HepG2 (cell line): ENCODE measurements around the gene ANKHD1. TPM values are rescaled to one million over a fixed set of nuclear protein-coding genes. Genes with fewer than 3 reads are reported as not detected.

Experiments used
- ATAC-seq: fragments of 200-7000 bp; cut with Tn5 transposase; 3 replicates; pipeline ENCODE4 v1.9.1; 2020; ENCODE audit warnings: mild to moderate bottlenecking, moderate library complexity
- BruUV-seq: library from RNA; stranded (reverse); fragments of 400-500 nt; replicated peaks from 2 replicates; lab custom pipeline; 2021; lab: Mats Ljungman, UMichigan
- CTCF ChIA-PET: fragments of 300-600 bp; formaldehyde crosslinking; extraction: SDS; loops from one replicate; lab custom pipeline; 2021; ENCODE audit warnings: low total read pairs, inconsistent platforms, low intra/inter-chr PET ratio; lab: Yijun Ruan, JAX
- POLR2A ChIA-PET: fragments of 350-600 bp; sonication (Branson Sonifier 250); formaldehyde crosslinking; loops from one replicate; lab custom pipeline; 2020; ENCODE audit warnings: antibody characterized with exemption, inconsistent platforms; lab: Yijun Ruan, JAX
- DNase-seq: peaks from one replicate; pipeline ENCODE4 v3.0.0-alpha.2; 2015; ENCODE audit warnings: low spot score
- FAIRE-seq: peaks from 3 replicates; lab custom pipeline; 2011; peaks lifted over from hg19 to GRCh38; lab: Jason Lieb, UNC
- H2AFZ ChIP-seq: one replicate; pipeline ENCODE4 v1.6.1; 2011; ENCODE audit warnings: low read length, inconsistent platforms
- H3K27ac ChIP-seq: fragments of 300-600 bp; 3 replicates; pipeline ENCODE4 v1.8.0; 2011; ENCODE audit warnings: mixed run types, mild to moderate bottlenecking, mixed read lengths, low read length, inconsistent platforms; ENCODE audit not compliant: insufficient read depth; ENCODE audit errors: extremely low read length
- H3K27me3 ChIP-seq, 2 experiments: fragments of 200-600 bp in 1 of 2; 2 replicates in 1 of 2; 3 replicates in 1 of 2; pipeline versions ENCODE4 v1.6.0 to v1.8.0; 2011; ENCODE audit warnings: low read length in 2 of 2, mild to moderate bottlenecking in 2 of 2, moderate library complexity in 2 of 2, inconsistent platforms in 1 of 2; ENCODE audit not compliant: insufficient read depth in 2 of 2, control insufficient read depth in 1 of 2
- H3K36me3 ChIP-seq, 2 experiments: fragments of 200-600 bp in 1 of 2; replicated peaks in 1 of 2; 2 replicates in 1 of 2; 3 replicates in 1 of 2; pipeline versions ENCODE4 v1.5.1 to v1.8.0; 2011; ENCODE audit warnings: low read length in 2 of 2, inconsistent platforms in 1 of 2; ENCODE audit not compliant: insufficient read depth in 2 of 2, control insufficient read depth in 1 of 2
- H3K4me1 ChIP-seq: 2 replicates; pipeline ENCODE4 v1.5.1; 2012; ENCODE audit warnings: low read length, inconsistent platforms; ENCODE audit not compliant: insufficient read depth
- H3K4me2 ChIP-seq: 2 replicates; pipeline ENCODE4 v1.6.0; 2011; ENCODE audit warnings: low read depth, low read length, inconsistent platforms
- H3K4me3 ChIP-seq, 3 experiments: fragments of 200-600 bp in 1 of 3; sonication (generic), shearing (Covaris generic) in 1 of 3; replicated peaks in 1 of 3; 2 replicates each; pipeline ENCODE4 v1.5.1; 2011 to 2016; ENCODE audit warnings: low read length in 3 of 3, inconsistent platforms in 2 of 3, low read depth in 2 of 3, mild to moderate bottlenecking in 2 of 3, control low read depth in 1 of 3, mixed read lengths in 1 of 3; ENCODE audit not compliant: insufficient read depth in 1 of 3
- H3K79me2 ChIP-seq: one replicate; pipeline ENCODE4 v1.6.1; 2011; ENCODE audit warnings: low read length, inconsistent platforms; ENCODE audit not compliant: insufficient read depth
- H3K9ac ChIP-seq: 2 replicates; pipeline ENCODE4 v1.6.0; 2011; ENCODE audit warnings: mild to moderate bottlenecking, low read depth, low read length, inconsistent platforms; ENCODE audit not compliant: insufficient read depth
- H3K9me3 ChIP-seq: 2 replicates; pipeline ENCODE4 v1.5.1; 2012; ENCODE audit warnings: mild to moderate bottlenecking, low read length
- H4K20me1 ChIP-seq: 2 replicates; pipeline ENCODE4 v1.6.0; 2011; ENCODE audit warnings: inconsistent platforms, mild to moderate bottlenecking, low read length, moderate library complexity; ENCODE audit not compliant: insufficient read depth
- ATF4 ChIP-seq, 2 experiments: fragments of 450-650 bp in 1 of 2; sonication (generic) in 1 of 2; formaldehyde crosslinking; IDR thresholded peaks; 2 replicates each; pipeline versions ENCODE4 v1.5.0 to v1.8.0; 2020 to 2022; ENCODE audit warnings: mild to moderate bottlenecking in 1 of 2, missing genetic modification reagents in 1 of 2
- NCOA2 ChIP-seq: sonication (generic); formaldehyde crosslinking; IDR thresholded peaks from 2 replicates; pipeline ENCODE4 v1.8.0; 2022; ENCODE audit warnings: inconsistent platforms
- NR2F1 ChIP-seq, 2 experiments: fragments of 450-650 bp in 1 of 2; formaldehyde crosslinking in 1 of 2; IDR thresholded peaks; 2 replicates each; pipeline versions ENCODE4 v1.5.0 to v1.6.1; 2016 to 2020; ENCODE audit warnings: mild to moderate bottlenecking in 1 of 2, missing compliant biosample characterization in 1 of 2, missing genetic modification reagents in 1 of 2, moderate library complexity in 1 of 2
- SKIL ChIP-seq: sonication (generic); formaldehyde crosslinking; IDR thresholded peaks from 2 replicates; pipeline ENCODE4 v1.8.0; 2022; ENCODE audit warnings: missing genetic modification reagents, mild to moderate bottlenecking, moderate library complexity, borderline replicate concordance
- TFDP1 ChIP-seq: IDR thresholded peaks from 2 replicates; pipeline ENCODE4 v1.6.1; 2016; ENCODE audit warnings: missing compliant biosample characterization, missing genetic modification reagents, borderline replicate concordance
- TMF1 ChIP-seq: sonication (generic); formaldehyde crosslinking; IDR thresholded peaks from 2 replicates; pipeline ENCODE4 v1.8.1; 2022; ENCODE audit warnings: low read depth, missing genetic modification reagents
- YEATS4 ChIP-seq: sonication (generic); formaldehyde crosslinking; IDR thresholded peaks from 2 replicates; pipeline ENCODE4 v1.4.0; 2020; ENCODE audit warnings: missing genetic modification reagents, borderline replicate concordance
- ZNF101 ChIP-seq: sonication (generic); formaldehyde crosslinking; IDR thresholded peaks from 2 replicates; pipeline ENCODE4 v1.4.0; 2020; ENCODE audit warnings: mild to moderate bottlenecking, low read depth, missing genetic modification reagents, borderline replicate concordance
- ZNF17 ChIP-seq: sonication (generic); formaldehyde crosslinking; IDR thresholded peaks from 2 replicates; pipeline ENCODE4 v1.5.0; 2020; ENCODE audit warnings: mild to moderate bottlenecking, missing genetic modification reagents
- ZNF318 ChIP-seq: sonication (generic); formaldehyde crosslinking; IDR thresholded peaks from 2 replicates; pipeline ENCODE4 v1.4.0; 2020; ENCODE audit warnings: mild to moderate bottlenecking, missing genetic modification reagents
- WGBS: methylation state at CpG from one replicate; pipeline ENCODE4 v1.1.6; 2017; ENCODE audit warnings: low lambda C conversion rate; 5-methylcytosine and 5-hydroxymethylcytosine counted together
- in situ Hi-C: cut with HindIII; loops from 2 replicates; pipeline ENCODE4 v1.10.0; 2017; ENCODE audit warnings: low pct_unique_long_range_greater_than_20kb; ENCODE audit not compliant: extremely low pct_ligation_motif_present
- intact Hi-C: fragments of 100-400 bp; cut with micrococcal nuclease; formaldehyde crosslinking; loops from one replicate; pipeline ENCODE4 v1.10.0; 2022; ENCODE audit not compliant: unreplicated experiment
- polyA plus RNA-seq, 8 experiments: library from polyadenylated mRNA; depleted of rRNA in 3 of 8; stranded (reverse) in 7 of 8; unstranded in 1 of 8; fragments of >200 nt; fragmentation: Illumina TruSeq in 4 of 8; extraction: Trizol in 4 of 8; gene quantifications; 2 replicates each; pipeline versions ENCODE4 v1.2.1 to v1.2.3, GENCODE V29; 2011 to 2016; ENCODE audit warnings: low read depth in 4 of 8, missing spikeins in 1 of 8, mixed read lengths in 1 of 8; ENCODE audit not compliant: insufficient read depth in 1 of 8
- total RNA-seq, 5 experiments: library from RNA; depleted of rRNA; stranded (reverse); fragments of >200 nt; fragmentation: Illumina TruSeq; extraction: Trizol; gene quantifications; 2 replicates each; pipeline ENCODE4 v1.2.3, GENCODE V29; 2016; ENCODE audit warnings: low read depth in 1 of 5

The ANKHD1 gene
- total and polyA plus RNA-seq, 2 of the 13 experiments (the other 11 are each of a cell fraction or from before 2014, with no cell fraction given) = 69.9 to 82.0 TPM

DNA sequence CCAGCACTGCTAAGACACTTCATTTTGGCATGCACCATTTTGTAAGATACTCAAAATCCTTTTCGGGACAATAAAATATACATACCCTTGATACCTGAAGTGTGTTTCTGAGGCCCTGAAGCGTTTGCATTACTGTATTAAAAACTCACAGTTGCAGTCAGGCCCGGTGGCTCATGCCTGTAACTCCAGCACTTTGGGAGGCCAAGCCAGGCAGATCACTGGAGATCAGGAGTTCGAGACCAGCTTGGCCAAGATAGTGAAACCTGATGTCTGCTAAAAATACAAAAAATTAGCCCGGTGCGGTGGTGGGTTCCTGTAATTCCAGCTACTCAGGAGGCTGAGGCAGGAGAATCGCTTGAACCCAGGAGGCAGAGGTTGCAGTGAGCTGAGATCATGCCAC lies 143.4 kb downstream of the ANKHD1 start:
- no peak for ATAC-seq
- no peaks in the 10 kb centered on the region for H3K79me2 ChIP-seq
- CTCF ChIA-PET = no interaction called here
- no peak overlapping the region for H3K4me3 ChIP-seq
- H3K4me1 ChIP-seq = peaks cover 27% of the 10 kb centered on the region
- H4K20me1 ChIP-seq = no peaks in the 10 kb centered on the region
- H3K4me2 ChIP-seq = no peak overlapping the region
- TF ChIP-seq NR2F1 (CRISPR knock-in tag; IDR thresholded peaks at IDR 0.05) (no peak), ATF4 (CRISPR knock-in tag; IDR thresholded peaks at IDR 0.05) (no peak), YEATS4 (CRISPR knock-in tag) (no peak), TMF1 (CRISPR knock-in tag) (no peak), NCOA2 (no peak), ZNF17 (CRISPR knock-in tag) (no peak), SKIL (CRISPR knock-in tag) (no peak), ZNF101 (no peak), TFDP1 (CRISPR knock-in tag) (no peak), ZNF318 (CRISPR knock-in tag) (no peak)
- H3K9ac ChIP-seq = no peak overlapping the region
- 94% methylated on average over 7 of the region's 7 CpGs for WGBS
- H3K27me3 ChIP-seq = no peaks in the 10 kb centered on the region
- intact Hi-C loops (loop anchor here (5.0 kb wide), 1 partner anchor 182 kb away; no protein-coding TSS in a partner anchor), in situ Hi-C loops (no loop called here)
- DNase-seq = no peak
- FAIRE-seq = no peak
- H3K9me3 ChIP-seq = no peaks in the 10 kb centered on the region
- H3K36me3 ChIP-seq = peaks cover 9 to 46% of the 10 kb centered on the region in 2 experiments
- POLR2A ChIA-PET = no interaction called here
- no TSS peak for BruUV-seq
- no peak overlapping the region for H3K27ac ChIP-seq
- no peak overlapping the region for H2AFZ ChIP-seq
